GM20000 (cell line): ENCODE data around the gene POLL.

Source experiments
- DNase-seq: peaks from one replicate; pipeline ENCODE4 v3.0.0; 2012; ENCODE audit warnings: low spot score
- TF ChIP-seq, protein P1 (sequence below): IDR thresholded peaks from 2 replicates; pipeline ENCODE4 v1.5.1; 2012; ENCODE audit warnings: mild to moderate bottlenecking, control low read depth; ENCODE audit errors: extremely low read depth, missing control alignments

Gene POLL

DNA sequence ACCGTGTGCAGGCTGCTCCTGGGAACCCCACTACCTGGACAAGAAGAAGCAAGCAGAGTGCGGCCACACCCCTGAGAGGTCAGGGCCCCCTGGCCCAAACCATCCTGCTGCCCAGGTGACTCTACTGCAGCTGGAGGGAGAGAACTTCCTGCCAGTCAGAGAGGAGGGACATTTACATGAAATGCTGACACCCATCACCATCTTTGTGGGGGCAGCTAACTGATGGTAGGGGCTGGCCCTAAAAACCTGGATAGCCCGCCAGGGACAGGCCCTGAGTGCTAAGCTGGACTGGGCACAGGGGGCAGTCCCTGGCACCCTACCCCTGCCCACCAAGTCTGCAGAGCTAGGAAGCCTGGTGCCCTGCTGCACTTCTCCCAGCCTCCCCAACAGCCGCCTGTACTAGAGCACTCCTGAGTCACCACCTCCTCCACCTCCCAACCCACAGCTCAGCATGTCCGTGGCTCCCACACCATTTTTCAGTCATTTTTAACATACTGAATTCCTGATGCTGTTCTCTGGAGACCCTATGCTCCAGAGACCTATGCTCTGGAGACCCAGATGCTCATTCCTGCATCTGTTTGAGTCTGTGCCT lies 27.6 kb upstream of the POLL start:
- no peak for DNase-seq

DNA sequence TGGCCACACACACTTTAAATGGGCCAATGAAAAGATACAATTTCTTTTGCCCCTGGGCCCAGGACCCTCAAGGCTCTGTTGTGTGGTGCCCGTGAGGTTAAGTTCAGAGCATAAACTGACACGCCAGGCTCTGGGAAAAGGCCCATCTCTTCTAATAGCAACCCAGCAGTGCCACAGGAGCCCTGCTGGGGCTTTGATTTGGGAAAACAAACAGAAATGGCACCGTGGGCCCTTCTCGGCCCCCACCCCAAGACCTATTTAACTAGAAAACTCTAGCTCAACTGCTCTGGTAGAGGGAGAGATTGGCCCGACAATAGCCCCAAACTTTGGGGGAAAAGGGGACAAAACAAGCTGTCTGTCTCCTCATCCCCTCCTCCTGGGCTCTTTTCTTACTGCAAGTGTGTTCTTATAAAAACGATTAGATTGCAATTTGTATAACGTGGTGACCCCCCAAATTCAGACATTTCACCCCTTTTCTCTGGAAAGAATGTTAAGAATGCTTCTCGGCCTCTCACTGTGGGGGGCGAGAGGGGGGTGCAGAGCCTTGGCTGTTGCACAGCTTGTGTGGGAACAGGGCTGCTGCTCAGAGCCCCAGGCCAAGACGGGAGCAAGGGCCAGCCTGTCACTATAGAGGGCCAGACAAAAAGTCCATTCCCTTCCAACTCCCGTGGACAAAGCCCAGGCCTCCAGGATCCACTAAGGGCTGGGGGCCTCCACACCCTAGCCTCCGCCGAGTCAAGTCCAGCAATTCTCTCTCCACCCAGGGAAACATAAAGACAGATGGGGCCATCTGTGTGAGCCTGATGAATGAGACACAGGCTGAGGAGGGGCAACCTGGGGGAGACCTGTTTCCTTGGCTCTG lies 26.8 kb upstream of the POLL start:
- no peak for DNase-seq
- TF ChIP-seq, protein P1, sequence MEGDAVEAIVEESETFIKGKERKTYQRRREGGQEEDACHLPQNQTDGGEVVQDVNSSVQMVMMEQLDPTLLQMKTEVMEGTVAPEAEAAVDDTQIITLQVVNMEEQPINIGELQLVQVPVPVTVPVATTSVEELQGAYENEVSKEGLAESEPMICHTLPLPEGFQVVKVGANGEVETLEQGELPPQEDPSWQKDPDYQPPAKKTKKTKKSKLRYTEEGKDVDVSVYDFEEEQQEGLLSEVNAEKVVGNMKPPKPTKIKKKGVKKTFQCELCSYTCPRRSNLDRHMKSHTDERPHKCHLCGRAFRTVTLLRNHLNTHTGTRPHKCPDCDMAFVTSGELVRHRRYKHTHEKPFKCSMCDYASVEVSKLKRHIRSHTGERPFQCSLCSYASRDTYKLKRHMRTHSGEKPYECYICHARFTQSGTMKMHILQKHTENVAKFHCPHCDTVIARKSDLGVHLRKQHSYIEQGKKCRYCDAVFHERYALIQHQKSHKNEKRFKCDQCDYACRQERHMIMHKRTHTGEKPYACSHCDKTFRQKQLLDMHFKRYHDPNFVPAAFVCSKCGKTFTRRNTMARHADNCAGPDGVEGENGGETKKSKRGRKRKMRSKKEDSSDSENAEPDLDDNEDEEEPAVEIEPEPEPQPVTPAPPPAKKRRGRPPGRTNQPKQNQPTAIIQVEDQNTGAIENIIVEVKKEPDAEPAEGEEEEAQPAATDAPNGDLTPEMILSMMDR = no peak

More for the DNA sequence above, 27.6 kb upstream of the POLL start:
- TF ChIP-seq, protein P1 = no peak

DNA sequence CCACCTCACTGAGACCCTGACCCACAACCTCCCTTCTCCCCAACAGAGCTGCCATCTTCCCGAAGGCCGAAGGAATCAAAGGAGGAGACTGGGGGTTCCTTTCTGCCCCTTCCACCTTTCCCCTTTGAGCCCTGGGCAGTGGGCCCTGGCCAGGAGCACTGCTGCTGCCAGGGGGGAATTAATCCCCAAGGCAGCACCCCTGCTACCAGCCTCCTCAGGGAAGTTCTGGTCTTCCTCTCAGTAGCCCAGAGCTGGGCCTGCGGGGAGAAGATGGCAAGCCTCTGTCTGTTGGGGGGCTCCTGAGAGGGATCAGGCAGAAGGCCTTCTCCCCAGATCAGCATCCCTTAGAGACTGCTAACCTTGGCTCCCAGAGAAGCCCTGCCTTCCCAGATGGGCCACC lies 25.6 kb upstream of the POLL start:
- TF ChIP-seq, protein P1 = no peak

DNA sequence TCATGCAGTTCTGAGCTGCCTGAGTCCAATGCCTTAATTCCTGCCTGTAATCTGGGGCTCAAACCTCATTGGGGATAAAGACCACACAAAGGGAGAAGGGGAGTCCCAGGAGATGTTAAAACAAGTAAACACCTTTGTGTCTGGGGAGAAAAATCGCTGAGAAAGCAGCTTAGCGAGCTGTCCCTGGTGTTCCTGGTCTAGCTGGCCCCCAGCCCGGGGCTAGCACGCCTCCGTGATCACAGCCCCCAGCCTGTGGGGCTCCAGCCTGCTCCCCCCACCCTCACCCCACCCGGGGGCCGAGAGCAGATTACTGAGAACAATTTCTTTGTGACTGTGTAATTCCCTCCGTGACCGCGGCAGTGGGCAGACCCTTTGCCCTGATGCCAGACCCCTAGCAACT lies 24.8 kb upstream of the POLL start:
- TF ChIP-seq, protein P1 = no peak
- DNase-seq = no peak

More for the DNA sequence above, 25.6 kb upstream of the POLL start:
- DNase-seq = no peak

DNA sequence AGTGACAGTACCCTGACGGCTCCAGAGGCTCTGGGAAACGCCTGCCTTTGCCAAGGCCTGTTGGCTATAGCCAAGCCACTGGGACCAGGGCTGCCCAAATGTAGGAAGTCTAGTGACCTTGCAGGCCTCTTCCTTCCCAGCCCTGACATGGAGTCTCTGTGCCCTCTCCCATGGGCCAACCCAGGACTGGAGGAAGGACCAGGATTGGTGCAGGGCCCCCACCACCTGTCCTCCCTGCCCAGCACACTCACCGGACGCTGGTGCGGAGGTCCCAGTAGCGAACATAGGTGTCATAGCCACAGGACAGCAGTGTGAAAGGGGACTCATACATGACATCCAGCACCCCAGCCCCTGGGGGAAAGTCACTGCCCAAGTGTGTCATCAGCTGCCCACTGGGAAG lies 24.0 kb upstream of the POLL start:
- no peak for DNase-seq
- TF ChIP-seq, protein P1 = no peak

DNA sequence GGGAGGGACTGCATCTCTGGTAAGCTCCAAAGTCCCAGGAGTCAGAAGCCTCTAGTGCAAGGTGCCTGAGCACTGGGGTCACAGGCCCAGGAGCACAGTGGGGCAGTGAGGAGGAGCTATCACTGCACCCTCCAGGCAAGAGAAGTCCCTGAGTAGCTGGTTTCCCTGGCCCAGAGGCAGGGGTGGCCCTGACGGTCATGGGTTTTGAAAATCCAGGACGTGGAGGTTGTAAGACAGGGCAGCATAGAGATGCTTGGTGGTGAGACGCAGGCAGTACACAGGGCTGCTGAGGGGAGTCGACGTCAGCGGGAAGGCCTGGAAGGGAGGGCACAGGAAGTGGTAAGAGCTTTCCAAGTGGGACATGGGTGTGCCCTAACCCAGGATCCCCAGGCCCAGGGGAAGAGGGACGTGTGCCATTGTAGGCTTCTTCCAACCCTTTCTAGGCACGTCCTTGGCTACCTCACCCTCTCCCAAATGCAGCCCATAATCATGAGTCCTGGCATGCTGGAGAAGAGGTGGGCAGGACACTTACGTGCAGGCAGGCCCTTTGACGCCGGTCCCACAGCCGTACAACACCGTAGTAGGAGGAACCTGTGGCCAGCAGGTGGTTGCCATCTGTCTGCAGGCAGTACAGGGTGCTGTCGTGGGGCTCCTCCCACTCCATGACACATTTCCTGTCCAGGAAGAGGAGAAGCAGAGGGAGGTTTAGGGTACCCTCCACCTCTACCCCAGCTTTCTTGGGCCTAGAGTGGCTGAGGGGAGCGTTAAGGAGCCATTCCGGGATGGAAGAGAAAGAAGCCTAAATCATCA lies 23.2 kb upstream of the POLL start:
- DNase-seq = no peak
- TF ChIP-seq, protein P1 = no peak

DNA sequence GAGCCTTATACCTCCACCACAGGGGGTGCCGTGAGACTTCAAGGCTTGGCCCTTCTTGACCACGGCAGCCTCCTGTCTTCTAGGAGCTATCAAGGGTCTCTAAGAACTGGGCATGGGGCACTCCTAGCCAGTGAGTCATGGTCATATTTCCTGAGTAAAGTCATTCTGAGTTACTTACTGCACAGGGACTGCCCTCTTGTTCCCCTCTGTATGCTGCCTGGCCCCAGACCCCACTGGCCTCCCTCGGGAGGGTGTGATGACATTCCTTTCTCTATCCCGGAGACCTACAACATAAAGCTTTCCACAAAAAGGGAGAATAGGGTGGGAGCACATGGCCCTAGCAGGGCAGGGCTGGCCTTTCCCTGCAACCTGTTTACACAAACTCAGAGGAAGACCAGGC lies 21.4 kb upstream of the POLL start:
- TF ChIP-seq, protein P1 = no peak
- no peak for DNase-seq
